Stimulated activated CD4-positive, alpha-beta T cell treated with anti-CD3 and anti-CD28 coated beads, Interleukin-4, amount 100 ng/mL, for 1 hour (primary cell): ENCODE results near the gene USP50.
"Not testable (repeated sequence)": the region's sequence is repeated elsewhere in the genome, so short reads cannot be mapped to it uniquely, and the experiment has no call there.

Source experiments
- DNase-seq: peaks from one replicate; pipeline ENCODE4 v3.0.0-alpha.2; 2020

USP50 gene

GRCh38 chr15:50546566-50546965, at the start of gene USP50:
TSS of gene USP50 (minus strand) at chr15:50546666. CDS start at chr15:50546525, 141 bp downstream.
- no peak for DNase-seq

- DNase-seq: no peak
These were observed 47.8 kb upstream of the USP50 start for GRCh38 chr15:50594311-50594710.

GRCh38 chr15:50593761-50594160, 47.3 kb upstream of the USP50 start:
- DNase-seq: no peak

- no peak for DNase-seq
These were observed 43.8 kb upstream of the USP50 start for GRCh38 chr15:50590288-50590687.

GRCh38 chr15:50577492-50577891, 31.0 kb upstream of the USP50 start:
- no peak for DNase-seq

GRCh38 chr15:50576166-50576565, 29.7 kb upstream of the USP50 start:
- no peak for DNase-seq

GRCh38 chr15:50573842-50574241, 27.4 kb upstream of the USP50 start:
- DNase-seq: not testable (repeated sequence)

- no peak for DNase-seq
These were observed 17.3 kb upstream of the USP50 start for GRCh38 chr15:50563756-50564155.

- DNase-seq: no peak
These were observed 16.5 kb upstream of the USP50 start for GRCh38 chr15:50562735-50563640.

- DNase-seq: no peak
These were observed 11.5 kb upstream of the USP50 start for GRCh38 chr15:50558012-50558411.

GRCh38 chr15:50556642-50557371, 10.3 kb upstream of the USP50 start:
- DNase-seq: no peak

GRCh38 chr15:50552238-50552637, 5.8 kb upstream of the USP50 start:
- DNase-seq: no peak

- no peak for DNase-seq
These were observed 2.9 kb upstream of the USP50 start for GRCh38 chr15:50549326-50549725.

- DNase-seq: no peak
These were observed 2.1 kb downstream of the USP50 start for GRCh38 chr15:50544368-50544767.

- no peak for DNase-seq
These were observed 2.9 kb downstream of the USP50 start for GRCh38 chr15:50543556-50543955.

GRCh38 chr15:50542887-50543210, 3.6 kb downstream of the USP50 start:
- DNase-seq: no peak

GRCh38 chr15:50531766-50532165, 14.7 kb downstream of the USP50 start:
- DNase-seq: no peak

GRCh38 chr15:50531163-50531562, 15.3 kb downstream of the USP50 start:
- DNase-seq: no peak

GRCh38 chr15:50523851-50524251, 22.6 kb downstream of the USP50 start:
- no peak for DNase-seq

- DNase-seq: no peak
These were observed 26.6 kb downstream of the USP50 start for GRCh38 chr15:50519740-50520425.

- DNase-seq: no peak
These were observed 33.5 kb downstream of the USP50 start for GRCh38 chr15:50513001-50513400.

- DNase-seq: no peak
These were observed 40.3 kb downstream of the USP50 start for GRCh38 chr15:50506121-50506520.

- DNase-seq: not testable (repeated sequence)
These were observed 40.8 kb downstream of the USP50 start for GRCh38 chr15:50505656-50506055.

- no peak for DNase-seq
These were observed 43.3 kb downstream of the USP50 start for GRCh38 chr15:50503144-50503543.
